HepG2 (cell line): ENCODE results near the gene ARSJ.

Source experiments
- NFKBIZ ChIP-seq: IDR thresholded peaks from 2 replicates; pipeline ENCODE4 v1.6.1; 2018; ENCODE audit warnings: missing genetic modification reagents, missing compliant biosample characterization
- ZNF616 ChIP-seq: sonication (generic); formaldehyde crosslinking; IDR thresholded peaks from 2 replicates; pipeline ENCODE4 v1.5.0; 2020; ENCODE audit warnings: low read depth, mild to moderate bottlenecking, missing genetic modification reagents

GRCh38 chr4:113960684-113961321 is 18.6 kb downstream of the ARSJ start:
- TF ChIP-seq NFKBIZ (CRISPR knock-in tag) (no peak), ZNF616 (CRISPR knock-in tag) (no peak)
